ENCODE data around the gene SRGAP1. TPM values are rescaled to one million over a fixed set of nuclear protein-coding genes. Genes with fewer than 3 reads are reported as not detected.

SRGAP1 gene
- total and polyA plus RNA-seq, 7 donors = 0.23 to 5.1 (median 1.5) TPM

DNA sequence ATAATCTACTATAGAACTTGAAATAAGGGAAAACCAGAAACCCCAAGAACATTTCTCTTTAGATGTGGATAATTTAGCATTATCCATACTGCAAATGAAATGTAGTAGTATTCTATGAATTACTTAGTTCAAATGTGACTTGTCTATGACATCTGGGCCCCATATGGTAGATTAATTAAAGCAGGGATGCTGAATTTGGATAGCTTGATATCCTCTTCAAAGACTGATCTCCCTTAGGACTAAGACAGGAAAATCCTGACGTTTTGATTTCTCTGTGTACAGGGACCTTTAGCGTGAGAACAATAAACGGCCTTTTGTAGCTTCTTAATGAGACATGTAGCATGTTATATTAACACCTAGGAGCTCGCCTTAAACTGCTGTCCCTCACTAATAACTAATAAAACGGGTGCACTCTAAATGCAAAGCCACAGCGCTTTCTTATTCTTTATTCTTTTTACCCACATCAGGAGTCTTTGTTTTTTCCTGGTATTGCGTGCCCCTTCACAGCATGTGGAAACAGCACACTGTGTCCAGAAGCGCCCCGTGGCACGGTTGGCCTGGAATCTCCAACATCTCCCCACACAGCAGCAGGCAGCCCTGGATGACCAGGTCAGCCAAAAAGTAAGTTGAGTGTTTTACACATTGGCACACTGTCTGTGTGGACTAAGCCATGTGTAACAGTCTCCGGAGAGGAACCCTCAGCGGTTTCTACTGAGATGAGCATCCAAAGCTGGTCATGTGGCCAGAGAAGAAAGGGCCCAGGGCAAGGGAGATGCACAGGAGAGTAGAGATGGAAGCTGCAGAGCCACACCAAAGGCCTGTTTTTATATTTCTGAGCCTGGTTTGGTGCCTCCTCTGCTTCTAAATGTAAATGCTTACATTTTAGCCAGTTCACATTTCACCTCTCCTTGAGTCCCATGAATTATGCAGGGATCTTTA lies 93.1 kb downstream of the SRGAP1 start:
- H3K4me1 ChIP-seq = no peaks in the 10 kb centered on the region
- H3K27ac ChIP-seq = no peak overlapping the region
- H3K36me3 ChIP-seq (ENCODE audit: insufficient read depth in 1 of 2, low read depth in 1 of 2) = no peaks in the 10 kb centered on the region
- no peak for TF ChIP-seq CTCF (IDR thresholded peaks at IDR 0.05)
- intact Hi-C loops (cut with DNase I) = no loop called here
- no peak overlapping the region for H3K4me3 ChIP-seq
- DNase-seq = no peak
- WGBS, 3 donors = 38 to 50% (median 45%) methylated on average over 12 of the region's 12 CpGs
- H3K27me3 ChIP-seq (ENCODE audit: insufficient read depth in 3 of 3, low read length in 2 of 3) = no peaks in the 10 kb centered on the region
- ATAC-seq = no peak
- no peaks in the 10 kb centered on the region for H3K9me3 ChIP-seq

- intact Hi-C loops (cut with DNase I) = no loop called here
- H3K36me3 ChIP-seq (ENCODE audit: insufficient read depth in 1 of 2, low read depth in 1 of 2) = no peaks in the 10 kb centered on the region
- 68 to 72% (median 69%) methylated on average over 7 of the region's 7 CpGs for WGBS, 3 donors
These were observed 96.0 kb downstream of the SRGAP1 start for GRCh38 chr12:63940310-63941005.

DNA sequence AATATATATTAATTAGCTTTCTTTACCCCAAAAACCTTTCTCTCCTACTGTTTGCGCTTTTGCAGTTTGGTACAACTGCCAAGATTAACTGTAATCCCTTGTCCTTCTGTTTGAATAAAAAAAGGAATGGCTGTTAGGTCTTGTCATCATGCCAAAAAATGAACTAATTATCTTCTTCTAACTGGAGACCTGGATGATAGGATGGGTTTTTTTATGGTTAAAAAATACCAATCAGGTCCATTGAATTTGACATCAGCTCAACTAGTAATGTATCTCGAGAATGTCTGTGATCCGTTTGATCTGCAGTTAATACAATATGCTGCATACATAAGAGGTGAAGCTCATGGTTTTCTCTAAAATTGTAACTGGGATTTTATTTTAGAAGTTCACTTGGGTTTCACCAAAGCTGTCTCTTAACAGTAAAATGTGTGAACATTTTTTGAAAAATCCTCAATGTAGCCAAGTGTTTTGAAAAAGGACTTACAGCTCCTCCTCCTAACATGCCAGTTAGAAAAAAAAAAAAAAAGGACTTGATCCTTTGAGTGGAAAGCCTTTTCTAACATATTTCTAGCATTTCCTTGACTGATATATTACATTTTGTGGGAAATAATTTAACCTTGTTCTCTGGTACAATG lies 96.8 kb downstream of the SRGAP1 start:
- no peaks in the 10 kb centered on the region for H3K36me3 ChIP-seq (ENCODE audit: insufficient read depth in 1 of 2, low read depth in 1 of 2)
- H3K27me3 ChIP-seq (ENCODE audit: insufficient read depth in 3 of 3, low read length in 2 of 3) = no peaks in the 10 kb centered on the region
- ATAC-seq = no peak
- H3K4me3 ChIP-seq = no peak overlapping the region
- H3K4me1 ChIP-seq = no peaks in the 10 kb centered on the region
- intact Hi-C loops (cut with DNase I) = no loop called here
- WGBS, 3 donors = 78 to 87% (median 81%) methylated on average over 3 of the region's 3 CpGs
- no peak overlapping the region for H3K27ac ChIP-seq
- no peak for DNase-seq
- TF ChIP-seq CTCF (IDR thresholded peaks at IDR 0.05) = no peak
- no peaks in the 10 kb centered on the region for H3K9me3 ChIP-seq

More at GRCh38 chr12:63940310-63941005, 96.0 kb downstream of the SRGAP1 start:
- DNase-seq (no peak), ATAC-seq (no peak)
- no peaks in the 10 kb centered on the region for H3K4me1 ChIP-seq
- no peak overlapping the region for H3K27ac ChIP-seq
- H3K9me3 ChIP-seq = no peaks in the 10 kb centered on the region
- TF ChIP-seq CTCF (IDR thresholded peaks at IDR 0.05) = no peak
- no peaks in the 10 kb centered on the region for H3K27me3 ChIP-seq (ENCODE audit: insufficient read depth in 3 of 3, low read length in 2 of 3)
- no peak overlapping the region for H3K4me3 ChIP-seq

- Histone ChIP-seq H3K9me3 (no peaks in the 10 kb centered on the region), H3K27me3 (ENCODE audit: insufficient read depth in 3 of 3, low read length in 2 of 3) (no peaks in the 10 kb centered on the region), H3K27ac (no peak overlapping the region), H3K4me1 (no peaks in the 10 kb centered on the region), H3K36me3 (ENCODE audit: insufficient read depth in 1 of 2, low read depth in 1 of 2) (no peaks in the 10 kb centered on the region), H3K4me3 (no peak overlapping the region)
- ATAC-seq (no peak), DNase-seq (no peak)
- TF ChIP-seq CTCF (IDR thresholded peaks at IDR 0.05) = no peak
- intact Hi-C loops (cut with DNase I) = no loop called here
These were observed 97.4 kb downstream of the SRGAP1 start for GRCh38 chr12:63941879-63942278.
